Thyroid gland (tissue), 4 donors: ENCODE measurements around the gene CT45A2.
"Not testable (repeated sequence)": the region's sequence is repeated elsewhere in the genome, so short reads cannot be mapped to it uniquely, and the experiment has no call there.

Source experiments
- CTCF ChIP-seq, 6 experiments: fragments of 200-600 bp in 3 of 6; fragments of 450-650 bp in 3 of 6; sonication (generic) in 3 of 6; IDR thresholded peaks; one replicate each; pipeline ENCODE4 v1.5.1; 2016 to 2019; ENCODE audit warnings: antibody characterized with exemption in 6 of 6, mild to moderate bottlenecking in 2 of 6, inconsistent platforms in 1 of 6, moderate library complexity in 1 of 6
- POLR2A ChIP-seq, 2 donors: fragments of 450-650 bp; IDR thresholded peaks; one replicate each; pipeline ENCODE4 v1.6.1; 2017; ENCODE audit warnings: antibody characterized with exemption in 2 of 2, mild to moderate bottlenecking in 2 of 2, moderate library complexity in 1 of 2

- not testable (repeated sequence) for TF ChIP-seq CTCF, POLR2A (IDR thresholded peaks at IDR 0.05)
Observed at GRCh38 chrX:135768091-135768490, 51.7 kb downstream of the CT45A2 start, which contains the start of gene CT45A3.
